NCI-H1048 (cell line): ENCODE results near the gene TIMD4.
"Not testable (repeated sequence)": the region's sequence is repeated elsewhere in the genome, so short reads cannot be mapped to it uniquely, and the experiment has no call there.

Experiments
- DNase-seq: peaks from one replicate; lab custom pipeline; 2025; lab: John Stamatoyannopoulos, UW

The TIMD4 gene

GRCh38 chr5:156963125-156963524 is at the start of gene TIMD4:
TSS of gene TIMD4 (minus strand) at chr5:156963226. CDS start at chr5:156963198, 28 bp downstream.
- DNase-seq, result no peak

GRCh38 chr5:157006262-157006661 is 43.2 kb upstream of the TIMD4 start:
- DNase-seq, result no peak

- no peak for DNase-seq
Measured at GRCh38 chr5:157004893-157005551, 42.0 kb upstream of the TIMD4 start.

- DNase-seq, result no peak
Measured at GRCh38 chr5:156991714-156992113, 28.7 kb upstream of the TIMD4 start.

- DNase-seq, result no peak
Measured at GRCh38 chr5:156984064-156984463, 21.0 kb upstream of the TIMD4 start.

- no peak for DNase-seq
Measured at GRCh38 chr5:156981481-156981880, 18.5 kb upstream of the TIMD4 start.

GRCh38 chr5:156974328-156974727 is 11.3 kb upstream of the TIMD4 start:
- DNase-seq, result no peak

GRCh38 chr5:156971848-156972525 is 9.0 kb upstream of the TIMD4 start:
- no peak for DNase-seq

GRCh38 chr5:156971415-156971814 is 8.4 kb upstream of the TIMD4 start:
- DNase-seq, result no peak

- DNase-seq, result not testable (repeated sequence)
Measured at GRCh38 chr5:156967386-156967785, 4.4 kb upstream of the TIMD4 start.

- no peak for DNase-seq
Measured at GRCh38 chr5:156956321-156956720, 6.7 kb downstream of the TIMD4 start.

GRCh38 chr5:156951359-156951758 is 11.7 kb downstream of the TIMD4 start:
- no peak for DNase-seq

GRCh38 chr5:156950716-156951115 is 12.3 kb downstream of the TIMD4 start:
- no peak for DNase-seq

GRCh38 chr5:156949424-156949823 is 13.6 kb downstream of the TIMD4 start:
- DNase-seq, result no peak

- DNase-seq, result no peak
Measured at GRCh38 chr5:156947925-156948324, 15.1 kb downstream of the TIMD4 start.

GRCh38 chr5:156942064-156942463 is 21.0 kb downstream of the TIMD4 start:
- no peak for DNase-seq

- not testable (repeated sequence) for DNase-seq
Measured at GRCh38 chr5:156940462-156940861, 22.6 kb downstream of the TIMD4 start.

GRCh38 chr5:156936972-156937371 is 26.1 kb downstream of the TIMD4 start:
- DNase-seq, result no peak

- no peak for DNase-seq
Measured at GRCh38 chr5:156934450-156935211, 28.4 kb downstream of the TIMD4 start.

- DNase-seq, result no peak
Measured at GRCh38 chr5:156929366-156929948, 33.6 kb downstream of the TIMD4 start.

- DNase-seq, result no peak
Measured at GRCh38 chr5:156927545-156927944, 35.5 kb downstream of the TIMD4 start.

GRCh38 chr5:156925767-156926166 is 37.3 kb downstream of the TIMD4 start:
- DNase-seq, result not testable (repeated sequence)
